CD4-positive, alpha-beta T cell (primary cell): ENCODE results near the gene PTGIS. TPM values are rescaled to one million over a fixed set of nuclear protein-coding genes. Genes with fewer than 3 reads are reported as not detected.

ENCODE experiments used
- ATAC-seq: fragments of 200-7000 bp; cut with Tn5 transposase; one replicate; pipeline ENCODE4 v1.10.0; 2022; ENCODE audit warnings: mild to moderate bottlenecking; ENCODE audit not compliant: poor library complexity
- CTCF ChIA-PET: fragments of 350-600 bp; sonication (Branson Sonifier 250); formaldehyde crosslinking; loops from one replicate; lab custom pipeline; 2021; ENCODE audit warnings: antibody characterized with exemption, inconsistent platforms; lab: Charles Lee
- POLR2A ChIA-PET: fragments of 350-600 bp; sonication (Branson Sonifier 250); formaldehyde crosslinking; loops from one replicate; lab custom pipeline; 2021; ENCODE audit warnings: antibody characterized with exemption, inconsistent platforms; lab: Charles Lee
- DNase-seq, 14 experiments: peaks; one replicate each; pipeline ENCODE4 v3.0.0-alpha.2; 2013 to 2020; ENCODE audit warnings: mixed read lengths in 2 of 14
- H3K27ac ChIP-seq, 2 donors: one replicate each; pipeline versions ENCODE4 v1.5.1 to v1.7.0; 2013; ENCODE audit warnings: low read length in 2 of 2, low read depth in 1 of 2, mild to moderate bottlenecking in 1 of 2
- H3K27me3 ChIP-seq, 2 experiments: 1 replicate in 1 of 2; 2 replicates in 1 of 2; pipeline versions ENCODE4 v1.6.1 to v1.7.0; 2013; ENCODE audit warnings: low read length in 2 of 2, control low read depth in 1 of 2, mild to moderate bottlenecking in 1 of 2, moderate library complexity in 1 of 2; ENCODE audit not compliant: insufficient read depth in 2 of 2, control insufficient read depth in 1 of 2
- H3K36me3 ChIP-seq: one replicate; pipeline ENCODE4 v1.6.1; 2013; ENCODE audit warnings: low read length, control low read depth; ENCODE audit not compliant: insufficient read depth
- H3K4me1 ChIP-seq: one replicate; pipeline ENCODE4 v1.6.1; 2013; ENCODE audit warnings: low read length, control low read depth; ENCODE audit not compliant: insufficient read depth
- H3K4me3 ChIP-seq: one replicate; pipeline ENCODE4 v1.5.1; 2013; ENCODE audit warnings: mild to moderate bottlenecking, low read length, moderate library complexity
- H3K9me3 ChIP-seq, 2 experiments: 1 replicate in 1 of 2; 2 replicates in 1 of 2; pipeline versions ENCODE4 v1.6.1 to v1.7.0; 2013; ENCODE audit warnings: low read length in 2 of 2, mild to moderate bottlenecking in 2 of 2, control low read depth in 1 of 2, moderate library complexity in 1 of 2; ENCODE audit not compliant: control insufficient read depth in 1 of 2, insufficient read depth in 1 of 2
- H3K27ac Mint-ChIP-seq: one replicate; pipeline ENCODE4 v1.8.0; 2020; ENCODE audit warnings: mixed read lengths
- H3K27me3 Mint-ChIP-seq: one replicate; pipeline ENCODE4 v1.8.0; 2021; ENCODE audit warnings: mixed read lengths
- H3K36me3 Mint-ChIP-seq: one replicate; pipeline ENCODE4 v1.8.0; 2021; ENCODE audit warnings: low read depth, mixed read lengths
- H3K4me1 Mint-ChIP-seq: one replicate; pipeline ENCODE4 v1.8.0; 2021; ENCODE audit warnings: low read depth, mixed read lengths
- H3K4me3 Mint-ChIP-seq: one replicate; pipeline ENCODE4 v1.8.0; 2020; ENCODE audit warnings: mild to moderate bottlenecking, mixed read lengths
- H3K9me3 Mint-ChIP-seq: one replicate; pipeline ENCODE4 v1.8.0; 2020; ENCODE audit warnings: mixed read lengths
- CTCF ChIP-seq: fragments of 200-600 bp; IDR thresholded peaks from one replicate; pipeline ENCODE4 v1.8.0; 2022; ENCODE audit warnings: antibody characterized with exemption, mild to moderate bottlenecking
- intact Hi-C, 2 experiments: fragments of 100-400 bp; cut with DNase I in 1 of 2; cut with micrococcal nuclease in 1 of 2; formaldehyde crosslinking; loops; one replicate each; pipeline versions ENCODE4 v1.15.1 to v1.9.0; 2023 to 2025; cut with DNase I, micrococcal nuclease
- total RNA-seq, 174 experiments: library from RNA in 2 of 174; stranded (reverse) in 2 of 174; gene quantifications; one replicate each; pipeline ENCODE4 v1.2.3 and lab custom pipeline; 2021 to 2026

PTGIS gene
- total RNA-seq, 2 experiments from 2014 or later = not detected

GRCh38 chr20:49490689-49491088, 77.2 kb downstream of the PTGIS start:
- Mint-ChIP-seq H3K4me3 (no peak overlapping the region), H3K36me3 (no peaks in the 10 kb centered on the region), H3K27ac (no peak overlapping the region), H3K4me1 (no peaks in the 10 kb centered on the region), H3K27me3 (peaks cover 65% of the 10 kb centered on the region), H3K9me3 (peaks cover 2% of the 10 kb centered on the region)
- DNase-seq (no peak), ATAC-seq (no peak)
- no peak for TF ChIP-seq CTCF
- Histone ChIP-seq H3K27ac (no peak overlapping the region), H3K4me1 (no peaks in the 10 kb centered on the region), H3K4me3 (no peak overlapping the region), H3K36me3 (no peaks in the 10 kb centered on the region), H3K27me3 (peaks cover 31% of the 10 kb centered on the region in 2 experiments), H3K9me3 (no peaks in the 10 kb centered on the region)
- intact Hi-C loops = no loop called here
- ChIA-PET CTCF (no interaction called here), POLR2A (no interaction called here)

GRCh38 chr20:49489688-49490087, 78.2 kb downstream of the PTGIS start:
- H3K36me3 ChIP-seq = no peaks in the 10 kb centered on the region
- DNase-seq (no peak), ATAC-seq (no peak)
- H3K27me3 ChIP-seq = peaks cover 35 to 41% of the 10 kb centered on the region in 2 experiments
- no peak overlapping the region for H3K4me3 ChIP-seq
- intact Hi-C loops = no loop called here
- peaks cover 2% of the 10 kb centered on the region for H3K9me3 Mint-ChIP-seq
- peaks cover 2% of the 10 kb centered on the region for H3K4me1 Mint-ChIP-seq
- no peak overlapping the region for H3K27ac ChIP-seq
- POLR2A ChIA-PET = no interaction called here
- no peak for TF ChIP-seq CTCF
- H3K36me3 Mint-ChIP-seq = no peaks in the 10 kb centered on the region
- H3K9me3 ChIP-seq = no peaks in the 10 kb centered on the region
- no peak overlapping the region for H3K4me3 Mint-ChIP-seq
- peaks cover 75% of the 10 kb centered on the region for H3K27me3 Mint-ChIP-seq
- CTCF ChIA-PET = no interaction called here
- H3K27ac Mint-ChIP-seq = no peak overlapping the region
- peaks cover under 1% of the 10 kb centered on the region for H3K4me1 ChIP-seq

GRCh38 chr20:49486064-49486463, 81.9 kb downstream of the PTGIS start:
- Histone ChIP-seq H3K4me3 (no peak overlapping the region), H3K27ac (no peak overlapping the region), H3K9me3 (peaks cover 0 to 13% of the 10 kb centered on the region in 2 experiments), H3K4me1 (peaks cover 22% of the 10 kb centered on the region), H3K27me3 (peaks cover 56 to 72% of the 10 kb centered on the region in 2 experiments), H3K36me3 (no peaks in the 10 kb centered on the region)
- ATAC-seq = no peak
- intact Hi-C loops = no loop called here
- ChIA-PET POLR2A (no interaction called here), CTCF (no interaction called here)
- peaks cover 77% of the 10 kb centered on the region for H3K27me3 Mint-ChIP-seq
- H3K9me3 Mint-ChIP-seq = peaks cover 2% of the 10 kb centered on the region
- no peak for TF ChIP-seq CTCF
- H3K4me1 Mint-ChIP-seq = peaks cover 8% of the 10 kb centered on the region
- H3K27ac Mint-ChIP-seq = no peak overlapping the region
- no peaks in the 10 kb centered on the region for H3K36me3 Mint-ChIP-seq
- no peak overlapping the region for H3K4me3 Mint-ChIP-seq
- no peak for DNase-seq
